DND-41 (cell line): Measurements from ENCODE around the gene TRAIP.

ENCODE experiments used
- CTCF ChIP-seq: IDR thresholded peaks from 2 replicates; pipeline ENCODE4 v1.5.1; 2012; ENCODE audit warnings: borderline replicate concordance, low read length, moderate library complexity, mild to moderate bottlenecking; ENCODE audit not compliant: poor library complexity, severe bottlenecking; ENCODE audit errors: extremely low read depth
- EZH2 ChIP-seq: IDR thresholded peaks from 3 replicates; pipeline ENCODE4 v1.6.1; 2012; ENCODE audit warnings: borderline replicate concordance, low read depth, mild to moderate bottlenecking, moderate library complexity, low read length, inconsistent platforms; ENCODE audit not compliant: severe bottlenecking

GRCh38 chr3:49844464-49845183 lies 11.7 kb downstream of the TRAIP start:
- no peak for TF ChIP-seq CTCF
- no peak for TF ChIP-seq EZH2
